Naive thymus-derived CD4-positive, alpha-beta T cell (primary cell): Measurements from ENCODE around the gene ETNK1. TPM values are rescaled to one million over a fixed set of nuclear protein-coding genes. Genes with fewer than 3 reads are reported as not detected.

ENCODE experiments used
- ATAC-seq: fragments of 150-1000 bp; cut with Tn5 transposase; 2 replicates; pipeline ENCODE4 v1.10.0; 2021; ENCODE audit warnings: mild to moderate bottlenecking, moderate library complexity
- CTCF ChIA-PET: fragments of 350-600 bp; sonication (Branson Sonifier 250); formaldehyde crosslinking; loops from one replicate; lab custom pipeline; 2021; ENCODE audit warnings: antibody characterized with exemption; lab: Charles Lee
- POLR2A ChIA-PET: fragments of 350-600 bp; sonication (Branson Sonifier 250); formaldehyde crosslinking; loops from one replicate; lab custom pipeline; 2021; ENCODE audit warnings: antibody characterized with exemption, inconsistent platforms; lab: Charles Lee
- DNase-seq, 9 donors: peaks; one replicate each; pipeline versions ENCODE4 v3.0.0 to v3.0.0-alpha.2; 2020 to 2022; ENCODE audit warnings: mixed read lengths in 1 of 9
- H3K27ac ChIP-seq: one replicate; pipeline ENCODE4 v1.7.0; 2013; ENCODE audit warnings: mild to moderate bottlenecking, low read depth, low read length, moderate library complexity
- H3K27me3 ChIP-seq, 2 donors: one replicate each; pipeline ENCODE4 v1.7.0; 2013; ENCODE audit warnings: low read length in 2 of 2, mild to moderate bottlenecking in 2 of 2, moderate library complexity in 2 of 2; ENCODE audit not compliant: control insufficient read depth in 2 of 2, insufficient read depth in 2 of 2
- H3K36me3 ChIP-seq, 3 experiments: 1 replicate in 2 of 3; 2 replicates in 1 of 3; pipeline ENCODE4 v1.7.0; 2013; ENCODE audit warnings: low read length in 3 of 3, mild to moderate bottlenecking in 3 of 3, moderate library complexity in 1 of 3; ENCODE audit not compliant: insufficient read depth in 3 of 3, control insufficient read depth in 2 of 3
- H3K4me1 ChIP-seq, 2 donors: one replicate each; pipeline ENCODE4 v1.7.0; 2013; ENCODE audit warnings: low read length in 2 of 2, mild to moderate bottlenecking in 2 of 2, moderate library complexity in 1 of 2; ENCODE audit not compliant: control insufficient read depth in 2 of 2, insufficient read depth in 2 of 2
- H3K4me3 ChIP-seq: 2 replicates; pipeline ENCODE4 v1.7.0; 2013; ENCODE audit warnings: mild to moderate bottlenecking, low read length
- H3K9me3 ChIP-seq, 3 experiments: 1 replicate in 2 of 3; 2 replicates in 1 of 3; pipeline ENCODE4 v1.7.0; 2013; ENCODE audit warnings: low read length in 3 of 3; ENCODE audit not compliant: control insufficient read depth in 2 of 3
- H3K27ac Mint-ChIP-seq, 9 donors: one replicate each; pipeline ENCODE4 v1.8.0; 2020 to 2022; ENCODE audit warnings: mixed read lengths in 9 of 9, mild to moderate bottlenecking in 8 of 9, moderate library complexity in 5 of 9, inconsistent platforms in 2 of 9
- H3K27me3 Mint-ChIP-seq, 5 donors: one replicate each; pipeline ENCODE4 v1.8.0; 2021 to 2022; ENCODE audit warnings: mixed read lengths in 5 of 5, mild to moderate bottlenecking in 1 of 5
- H3K36me3 Mint-ChIP-seq, 5 donors: one replicate each; pipeline ENCODE4 v1.8.0; 2020 to 2022; ENCODE audit warnings: mixed read lengths in 5 of 5, mild to moderate bottlenecking in 3 of 5, inconsistent platforms in 1 of 5
- H3K4me1 Mint-ChIP-seq, 7 donors: one replicate each; pipeline ENCODE4 v1.8.0; 2020 to 2022; ENCODE audit warnings: mixed read lengths in 7 of 7, mild to moderate bottlenecking in 3 of 7, inconsistent platforms in 1 of 7
- H3K4me3 Mint-ChIP-seq, 10 donors: one replicate each; pipeline ENCODE4 v1.8.0; 2020 to 2022; ENCODE audit warnings: mild to moderate bottlenecking in 10 of 10, mixed read lengths in 10 of 10, moderate library complexity in 6 of 10, inconsistent platforms in 2 of 10
- H3K9me3 Mint-ChIP-seq, 11 donors: one replicate each; pipeline ENCODE4 v1.8.0; 2020 to 2022; ENCODE audit warnings: mixed read lengths in 11 of 11, mild to moderate bottlenecking in 4 of 11, inconsistent platforms in 1 of 11, moderate library complexity in 1 of 11
- intact Hi-C, 2 donors: fragments of 100-400 bp; cut with micrococcal nuclease; formaldehyde crosslinking; loops; one replicate each; pipeline ENCODE4 v1.15.1; 2023
- polyA plus RNA-seq, 2 donors: library from polyadenylated mRNA; unstranded; fragments of 300-500 nt; fragmentation: Illumina TruSeq; gene quantifications; one replicate each; pipeline ENCODE4 v1.2.3, GENCODE V29; 2021
- total RNA-seq, 6 experiments: library from RNA in 5 of 6; stranded (reverse) in 5 of 6; gene quantifications; 1 replicate in 5 of 6; 2 replicates in 1 of 6; pipeline ENCODE4 v1.2.3 and lab custom pipeline; 2021 to 2026

The ETNK1 gene
- total and polyA plus RNA-seq, 7 experiments from 2014 or later: 18.3 to 88.6 (median 60.6) TPM

- ATAC-seq (no peak), DNase-seq (no peak)
- Histone ChIP-seq H3K4me3 (no peak overlapping the region), H3K9me3 (no peaks in the 10 kb centered on the region), H3K27ac (no peak overlapping the region), H3K4me1 (no peaks in the 10 kb centered on the region), H3K27me3 (no peaks in the 10 kb centered on the region), H3K36me3 (no peaks in the 10 kb centered on the region)
- Mint-ChIP-seq H3K36me3 (no peaks in the 10 kb centered on the region), H3K9me3 (no peaks in the 10 kb centered on the region), H3K27ac (no peak overlapping the region), H3K27me3 (peaks cover 3 to 23% (median 9%) of the 10 kb centered on the region in 5 donors), H3K4me3 (no peak overlapping the region), H3K4me1 (peaks cover 0 to 4% (median 0%) of the 10 kb centered on the region in 7 donors)
- ChIA-PET POLR2A (no interaction called here), CTCF (interaction anchor here (0.6 kb wide), 1 partner anchor 73 kb away, joined by 3 read pairs; no protein-coding TSS in a partner anchor)
- intact Hi-C loops: no loop called here
Observed at GRCh38 chr12:22715254-22715653, 90.3 kb downstream of the ETNK1 start.

- intact Hi-C loops: no loop called here
- Mint-ChIP-seq H3K4me3 (no peak overlapping the region), H3K27me3 (peaks cover 7 to 22% (median 14%) of the 10 kb centered on the region in 5 donors), H3K27ac (no peak overlapping the region), H3K9me3 (no peaks in the 10 kb centered on the region), H3K36me3 (no peaks in the 10 kb centered on the region), H3K4me1 (no peaks in the 10 kb centered on the region)
- no peaks in the 10 kb centered on the region for H3K36me3 ChIP-seq
- ATAC-seq (no peak), DNase-seq (no peak)
- ChIA-PET POLR2A (no interaction called here), CTCF (no interaction called here)
- H3K4me3 ChIP-seq: no peak overlapping the region
- no peaks in the 10 kb centered on the region for H3K27me3 ChIP-seq
- H3K27ac ChIP-seq: no peak overlapping the region
- no peaks in the 10 kb centered on the region for H3K4me1 ChIP-seq
- no peaks in the 10 kb centered on the region for H3K9me3 ChIP-seq
Observed at GRCh38 chr12:22719745-22720144, 94.8 kb downstream of the ETNK1 start.

GRCh38 chr12:22722081-22722480, 97.1 kb downstream of the ETNK1 start:
- Mint-ChIP-seq H3K9me3 (no peaks in the 10 kb centered on the region), H3K36me3 (no peaks in the 10 kb centered on the region), H3K4me3 (no peak overlapping the region), H3K27me3 (peaks cover 7 to 22% (median 14%) of the 10 kb centered on the region in 5 donors), H3K27ac (no peak overlapping the region), H3K4me1 (no peaks in the 10 kb centered on the region)
- POLR2A ChIA-PET: no interaction called here
- DNase-seq: no peak
- Histone ChIP-seq H3K4me3 (no peak overlapping the region), H3K9me3 (no peaks in the 10 kb centered on the region), H3K36me3 (no peaks in the 10 kb centered on the region), H3K27me3 (no peaks in the 10 kb centered on the region), H3K4me1 (no peaks in the 10 kb centered on the region), H3K27ac (no peak overlapping the region)
- CTCF ChIA-PET: no interaction called here
- no peak for ATAC-seq
- intact Hi-C loops: no loop called here

GRCh38 chr12:22722779-22723178, 97.8 kb downstream of the ETNK1 start:
- Mint-ChIP-seq H3K27me3 (peaks cover 7 to 22% (median 16%) of the 10 kb centered on the region in 5 donors), H3K36me3 (no peaks in the 10 kb centered on the region), H3K9me3 (no peaks in the 10 kb centered on the region), H3K4me1 (no peaks in the 10 kb centered on the region), H3K27ac (no peak overlapping the region), H3K4me3 (no peak overlapping the region)
- no peak for ATAC-seq
- POLR2A ChIA-PET: no interaction called here
- intact Hi-C loops: no loop called here
- DNase-seq: no peak
- Histone ChIP-seq H3K36me3 (no peaks in the 10 kb centered on the region), H3K4me3 (no peak overlapping the region), H3K4me1 (no peaks in the 10 kb centered on the region), H3K9me3 (no peaks in the 10 kb centered on the region), H3K27ac (no peak overlapping the region), H3K27me3 (no peaks in the 10 kb centered on the region)
- CTCF ChIA-PET: no interaction called here

- H3K27ac Mint-ChIP-seq: no peak overlapping the region
- no peak overlapping the region for H3K4me3 Mint-ChIP-seq
- intact Hi-C loops: no loop called here
- H3K4me1 Mint-ChIP-seq: peaks cover 0 to 5% (median 0%) of the 10 kb centered on the region in 7 donors
- DNase-seq (no peak), ATAC-seq (no peak)
- ChIA-PET CTCF (no interaction called here), POLR2A (no interaction called here)
- Histone ChIP-seq H3K9me3 (no peaks in the 10 kb centered on the region), H3K36me3 (no peaks in the 10 kb centered on the region), H3K27me3 (no peaks in the 10 kb centered on the region), H3K4me3 (no peak overlapping the region), H3K27ac (no peak overlapping the region), H3K4me1 (no peaks in the 10 kb centered on the region)
- H3K27me3 Mint-ChIP-seq: peaks cover 0 to 11% (median 4%) of the 10 kb centered on the region in 5 donors
- H3K9me3 Mint-ChIP-seq: no peaks in the 10 kb centered on the region
- no peaks in the 10 kb centered on the region for H3K36me3 Mint-ChIP-seq
Observed at GRCh38 chr12:22728987-22729386, 104.0 kb downstream of the ETNK1 start.

GRCh38 chr12:22729431-22729956, 104.5 kb downstream of the ETNK1 start:
- peaks cover 0 to 11% (median 4%) of the 10 kb centered on the region in 5 donors for H3K27me3 Mint-ChIP-seq
- ATAC-seq: no peak
- Histone ChIP-seq H3K36me3 (no peaks in the 10 kb centered on the region), H3K4me1 (no peaks in the 10 kb centered on the region), H3K27me3 (no peaks in the 10 kb centered on the region), H3K4me3 (no peak overlapping the region), H3K27ac (no peak overlapping the region), H3K9me3 (no peaks in the 10 kb centered on the region)
- H3K4me1 Mint-ChIP-seq: peaks cover 0 to 5% (median 0%) of the 10 kb centered on the region in 7 donors
- no peaks in the 10 kb centered on the region for H3K9me3 Mint-ChIP-seq
- no peak overlapping the region for H3K4me3 Mint-ChIP-seq
- no peak overlapping the region for H3K27ac Mint-ChIP-seq
- POLR2A ChIA-PET: no interaction called here
- DNase-seq: no peak
- intact Hi-C loops: no loop called here
- CTCF ChIA-PET: no interaction called here
- H3K36me3 Mint-ChIP-seq: no peaks in the 10 kb centered on the region

GRCh38 chr12:22729957-22730443, 105.0 kb downstream of the ETNK1 start:
- POLR2A ChIA-PET: no interaction called here
- Mint-ChIP-seq H3K4me1 (peaks cover 0 to 5% (median 0%) of the 10 kb centered on the region in 7 donors), H3K4me3 (no peak overlapping the region), H3K27me3 (peaks cover 0 to 11% (median 4%) of the 10 kb centered on the region in 5 donors), H3K27ac (no peak overlapping the region), H3K9me3 (no peaks in the 10 kb centered on the region), H3K36me3 (no peaks in the 10 kb centered on the region)
- CTCF ChIA-PET: no interaction called here
- intact Hi-C loops: no loop called here
- no peak for DNase-seq
- no peaks in the 10 kb centered on the region for H3K9me3 ChIP-seq
- no peaks in the 10 kb centered on the region for H3K27me3 ChIP-seq
- no peak overlapping the region for H3K4me3 ChIP-seq
- H3K36me3 ChIP-seq: no peaks in the 10 kb centered on the region
- H3K27ac ChIP-seq: no peak overlapping the region
- ATAC-seq: peak; percentile 68
- H3K4me1 ChIP-seq: no peaks in the 10 kb centered on the region
